Vagina (tissue), 2 donors: ENCODE measurements around the gene ATRIP.

ENCODE experiments used
- POLR2A ChIP-seq, 2 donors: fragments of 450-650 bp; IDR thresholded peaks; one replicate each; pipeline ENCODE4 v1.6.1; 2017; ENCODE audit warnings: antibody characterized with exemption in 2 of 2, mild to moderate bottlenecking in 2 of 2, moderate library complexity in 2 of 2
- POLR2AphosphoS5 ChIP-seq, 2 donors: sonication (generic); formaldehyde crosslinking; IDR thresholded peaks; one replicate each; pipeline ENCODE4 v1.9.0; 2017; ENCODE audit warnings: antibody characterized with exemption in 2 of 2, mild to moderate bottlenecking in 2 of 2, low read depth in 1 of 2; ENCODE audit not compliant: insufficient read depth in 1 of 2
- TF ChIP-seq, protein P1 (sequence below), 3 experiments: fragments of 450-650 bp in 2 of 3; fragments of 200-600 bp in 1 of 3; sonication (generic) in 1 of 3; IDR thresholded peaks; one replicate each; pipeline ENCODE4 v1.5.1; 2017 to 2019; ENCODE audit warnings: antibody characterized with exemption in 3 of 3, mild to moderate bottlenecking in 2 of 3, moderate library complexity in 2 of 3

DNA sequence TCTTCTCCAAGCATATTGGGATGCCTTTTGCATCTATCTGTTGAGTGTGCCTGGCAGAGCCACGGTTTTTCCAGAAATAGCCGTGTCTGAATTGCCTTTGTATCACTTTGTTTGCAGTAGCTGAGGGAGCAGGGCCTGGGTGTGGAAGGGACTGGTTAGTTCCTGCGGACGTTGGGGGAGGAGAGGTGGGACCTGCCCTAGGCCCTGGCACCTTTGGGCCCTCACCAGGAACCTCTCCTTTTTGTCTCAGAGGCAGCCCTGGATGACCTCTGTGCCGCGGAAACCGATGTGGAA, 18.6 kb downstream of the ATRIP start:
- TF ChIP-seq, protein P1, sequence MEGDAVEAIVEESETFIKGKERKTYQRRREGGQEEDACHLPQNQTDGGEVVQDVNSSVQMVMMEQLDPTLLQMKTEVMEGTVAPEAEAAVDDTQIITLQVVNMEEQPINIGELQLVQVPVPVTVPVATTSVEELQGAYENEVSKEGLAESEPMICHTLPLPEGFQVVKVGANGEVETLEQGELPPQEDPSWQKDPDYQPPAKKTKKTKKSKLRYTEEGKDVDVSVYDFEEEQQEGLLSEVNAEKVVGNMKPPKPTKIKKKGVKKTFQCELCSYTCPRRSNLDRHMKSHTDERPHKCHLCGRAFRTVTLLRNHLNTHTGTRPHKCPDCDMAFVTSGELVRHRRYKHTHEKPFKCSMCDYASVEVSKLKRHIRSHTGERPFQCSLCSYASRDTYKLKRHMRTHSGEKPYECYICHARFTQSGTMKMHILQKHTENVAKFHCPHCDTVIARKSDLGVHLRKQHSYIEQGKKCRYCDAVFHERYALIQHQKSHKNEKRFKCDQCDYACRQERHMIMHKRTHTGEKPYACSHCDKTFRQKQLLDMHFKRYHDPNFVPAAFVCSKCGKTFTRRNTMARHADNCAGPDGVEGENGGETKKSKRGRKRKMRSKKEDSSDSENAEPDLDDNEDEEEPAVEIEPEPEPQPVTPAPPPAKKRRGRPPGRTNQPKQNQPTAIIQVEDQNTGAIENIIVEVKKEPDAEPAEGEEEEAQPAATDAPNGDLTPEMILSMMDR (IDR thresholded peaks at IDR 0.05), result no peak
- TF ChIP-seq POLR2A (IDR thresholded peaks at IDR 0.05) (no peak), POLR2AphosphoS5 (IDR thresholded peaks at IDR 0.05; ENCODE audit: insufficient read depth in 1 of 2, low read depth in 1 of 2) (no peak)
